MV-4-11 (cell line): Measurements from ENCODE around the gene SMARCD2.

Experiments used
- DNase-seq: peaks from one replicate; lab custom pipeline; 2025; lab: John Stamatoyannopoulos, UW

Gene SMARCD2

DNA sequence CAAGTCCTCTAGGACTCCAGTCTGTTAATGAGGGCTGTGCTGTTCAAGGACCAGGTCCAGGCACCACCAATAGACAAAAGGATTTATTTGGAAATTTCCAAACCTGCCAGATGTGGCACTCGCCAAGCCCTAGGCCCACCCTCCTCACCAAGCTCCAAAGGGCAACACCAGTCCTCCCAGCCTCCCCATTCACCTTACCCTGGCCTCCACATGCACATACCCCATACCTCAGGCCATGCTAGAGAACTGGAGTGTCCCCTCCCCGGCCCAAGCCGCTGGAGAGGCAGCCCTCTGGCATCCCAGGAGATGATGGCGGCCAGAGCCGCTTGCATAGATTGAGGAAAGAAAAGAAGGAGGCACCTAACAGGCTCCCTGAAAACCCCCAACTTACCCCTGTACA lies 10.5 kb downstream of the SMARCD2 start:
- DNase-seq, result no peak

DNA sequence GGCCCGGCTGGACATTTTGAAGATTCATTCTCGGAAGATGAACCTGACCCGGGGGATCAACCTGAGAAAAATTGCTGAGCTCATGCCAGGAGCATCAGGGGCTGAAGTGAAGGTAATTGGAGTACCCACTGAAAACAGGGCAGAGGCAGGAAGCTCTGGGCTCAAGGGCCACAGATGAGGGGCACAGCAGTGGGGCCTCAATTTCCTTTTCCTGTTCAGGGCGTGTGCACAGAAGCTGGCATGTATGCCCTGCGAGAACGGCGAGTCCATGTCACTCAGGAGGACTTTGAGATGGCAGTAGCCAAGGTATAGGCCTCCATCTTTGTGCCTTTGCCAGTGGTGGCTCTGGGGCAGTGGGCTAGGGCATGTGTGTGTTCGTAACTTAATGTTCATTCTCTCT lies 11.0 kb downstream of the SMARCD2 start:
- DNase-seq, result no peak

DNA sequence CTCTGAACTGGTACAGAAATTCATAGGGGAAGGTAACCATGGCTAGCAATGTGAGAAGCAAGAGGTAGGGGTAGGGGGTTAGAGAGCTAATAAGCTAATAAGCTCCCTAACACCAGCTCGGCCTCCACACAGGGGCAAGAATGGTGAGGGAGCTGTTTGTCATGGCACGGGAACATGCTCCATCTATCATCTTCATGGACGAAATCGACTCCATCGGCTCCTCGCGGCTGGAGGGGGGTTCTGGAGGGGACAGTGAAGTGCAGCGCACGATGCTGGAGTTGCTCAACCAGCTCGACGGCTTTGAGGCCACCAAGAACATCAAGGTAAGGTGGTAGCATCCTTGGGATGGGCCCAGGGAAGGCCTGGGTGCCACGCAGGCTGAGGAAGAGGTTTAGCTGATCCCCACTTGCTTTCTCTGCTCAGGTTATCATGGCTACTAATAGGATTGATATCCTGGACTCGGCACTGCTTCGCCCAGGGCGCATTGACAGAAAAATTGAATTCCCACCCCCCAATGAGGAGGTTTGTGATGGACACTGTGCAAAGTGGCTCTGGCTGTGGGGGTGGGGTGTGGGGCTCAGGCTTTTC lies 11.5 kb downstream of the SMARCD2 start:
- no peak for DNase-seq

DNA sequence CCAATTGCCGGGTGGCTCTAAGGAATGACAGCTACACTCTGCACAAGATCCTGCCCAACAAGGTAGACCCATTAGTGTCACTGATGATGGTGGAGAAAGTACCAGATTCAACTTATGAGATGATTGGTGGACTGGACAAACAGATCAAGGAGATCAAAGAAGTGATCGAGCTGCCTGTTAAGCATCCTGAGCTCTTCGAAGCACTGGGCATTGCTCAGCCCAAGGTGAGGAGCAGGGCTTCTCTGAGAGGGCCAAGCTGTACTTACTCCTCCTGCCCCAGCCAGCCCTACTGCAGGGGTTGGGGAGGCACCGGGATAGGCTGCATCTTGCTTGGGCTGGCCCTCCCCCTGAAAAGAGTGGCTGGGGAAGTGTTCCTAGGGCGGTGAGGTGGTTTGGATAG lies 12.2 kb downstream of the SMARCD2 start:
- no peak for DNase-seq

DNA sequence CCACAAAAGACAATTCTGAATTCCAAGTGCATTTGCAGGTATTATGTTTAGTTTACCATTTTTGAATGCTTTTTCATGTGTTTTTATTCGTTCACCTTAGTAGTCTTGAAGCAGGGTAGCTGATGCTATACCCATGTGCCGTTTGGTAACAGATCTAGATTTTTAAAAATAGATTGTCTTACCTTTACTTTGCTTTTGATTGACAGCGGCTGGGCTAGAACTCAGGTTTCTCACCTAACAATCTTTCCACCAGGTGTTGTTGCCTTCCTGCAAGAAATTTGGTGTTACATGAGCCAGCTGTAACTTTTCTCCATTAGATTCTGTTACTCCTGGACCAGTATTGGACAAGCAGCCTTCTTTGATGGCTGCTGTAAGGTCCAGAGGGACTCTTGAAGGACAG lies 13.5 kb downstream of the SMARCD2 start:
- no peak for DNase-seq

DNA sequence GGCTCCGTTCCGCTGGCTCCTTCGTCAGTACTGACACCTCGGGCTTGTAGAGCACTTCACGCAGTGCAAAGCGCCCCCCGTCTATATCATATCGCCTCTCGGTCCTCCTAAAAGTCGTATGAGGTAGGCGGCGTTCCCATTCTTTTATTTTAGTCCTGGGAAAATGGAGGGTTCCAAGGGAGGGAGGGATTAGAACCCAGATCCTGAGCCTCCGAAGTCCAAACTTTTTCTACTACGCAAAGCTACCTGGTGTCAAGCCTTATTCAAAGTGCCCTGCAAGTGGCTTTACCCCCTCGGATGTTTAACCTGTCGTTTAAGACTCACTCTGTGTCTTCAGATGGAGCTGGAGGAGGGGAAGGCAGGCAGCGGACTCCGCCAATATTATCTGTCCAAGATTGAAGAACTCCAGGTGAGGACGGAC lies 14.7 kb downstream of the SMARCD2 start:
- no peak for DNase-seq

DNA sequence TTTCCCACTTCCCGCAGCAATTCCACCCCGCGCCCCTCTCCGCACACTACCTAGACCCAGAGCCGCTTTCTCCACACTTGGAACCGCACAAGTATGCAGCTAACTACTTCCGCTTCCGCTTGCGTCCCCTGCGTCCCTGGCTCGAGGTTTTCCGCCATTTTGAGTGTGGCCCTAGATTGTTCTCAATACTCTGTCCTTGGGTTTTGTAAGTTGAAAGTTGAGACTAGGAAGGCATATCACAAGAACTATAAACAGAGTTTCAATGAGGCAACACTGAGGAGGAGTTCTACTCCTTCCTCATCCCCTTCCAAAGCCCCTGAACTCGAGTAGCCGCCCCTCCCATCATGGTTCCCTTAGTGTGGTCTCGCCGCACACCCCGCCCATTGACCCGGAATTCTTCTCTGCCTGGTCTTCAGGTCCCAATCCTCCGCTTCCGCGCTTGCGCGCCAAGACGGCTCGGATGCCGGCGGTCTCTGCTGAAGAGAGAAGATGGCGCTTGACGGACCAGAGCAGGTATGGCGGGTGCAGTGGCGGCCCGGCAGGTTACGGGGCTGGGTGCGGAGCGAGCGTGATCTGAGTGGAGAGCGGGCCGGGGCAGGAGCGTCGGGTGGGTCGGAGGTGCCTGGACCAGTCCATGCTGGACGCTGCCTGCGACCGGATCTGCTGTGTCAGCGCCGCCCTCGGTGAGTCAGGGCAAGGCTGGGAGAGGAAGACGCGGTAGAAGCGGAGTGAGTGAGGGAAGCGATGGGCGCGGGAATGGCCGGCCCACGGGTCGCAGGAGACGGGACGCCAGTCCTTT lies 15.3 kb downstream of the SMARCD2 start, which contains the start of the genes FTSJ3 and PSMC5:
Gene FTSJ3, minus strand, starts transcription at position 662 of the 799 bp plus-strand sequence. CDS start 761 bp downstream, outside the sequence.
Gene PSMC5, plus strand, starts transcription at position 430 of the 799 bp plus-strand sequence. Its CDS starts 60 bp downstream, at position 490.
- DNase-seq, result peak; percentile 92

DNA sequence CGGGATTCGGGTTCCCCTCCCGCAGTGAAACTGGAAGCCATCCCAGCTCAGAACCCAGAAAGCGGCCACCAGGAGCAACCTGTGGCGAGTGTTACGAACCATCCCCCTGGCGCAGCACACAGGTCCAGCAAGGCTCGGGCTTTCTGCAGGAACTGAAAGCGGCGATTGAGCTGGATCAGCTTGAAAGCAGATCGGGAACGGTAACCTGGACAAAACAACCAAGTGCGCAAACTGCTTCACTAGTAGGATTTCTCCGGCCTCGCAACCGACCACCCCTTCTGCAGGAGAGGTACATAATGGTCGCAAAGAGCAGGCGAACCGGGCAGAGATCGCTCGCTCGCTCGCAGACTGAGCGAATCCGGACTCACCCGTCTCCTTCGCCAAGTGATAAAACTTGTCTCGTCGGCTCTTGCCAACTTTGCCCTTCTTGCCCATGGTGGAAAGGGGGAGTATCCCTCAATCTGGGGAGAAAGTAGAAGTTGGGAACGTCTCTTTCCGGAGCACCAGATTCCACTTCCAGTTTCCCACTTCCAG lies 15.9 kb downstream of the SMARCD2 start:
- DNase-seq, result no peak

DNA sequence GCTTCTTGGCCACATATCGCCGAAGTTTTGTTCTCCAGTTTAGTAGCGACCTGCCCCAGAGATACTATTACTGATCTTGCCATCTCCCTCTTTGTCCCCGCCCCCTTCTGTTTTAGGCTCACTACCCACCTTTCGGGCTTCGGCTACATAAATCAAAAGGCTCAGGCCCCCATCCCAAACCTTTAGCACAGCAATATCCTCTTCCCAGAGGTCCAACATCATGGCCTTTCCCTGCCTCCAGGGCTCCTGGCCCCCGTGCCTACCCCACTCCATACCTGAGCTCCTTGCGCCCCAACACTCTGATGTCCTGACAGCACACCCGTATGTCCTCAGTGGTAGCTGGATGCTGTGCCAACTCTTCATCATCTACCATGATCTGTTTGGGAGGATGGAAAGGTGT lies 18.1 kb downstream of the SMARCD2 start:
- DNase-seq, result no peak

DNA sequence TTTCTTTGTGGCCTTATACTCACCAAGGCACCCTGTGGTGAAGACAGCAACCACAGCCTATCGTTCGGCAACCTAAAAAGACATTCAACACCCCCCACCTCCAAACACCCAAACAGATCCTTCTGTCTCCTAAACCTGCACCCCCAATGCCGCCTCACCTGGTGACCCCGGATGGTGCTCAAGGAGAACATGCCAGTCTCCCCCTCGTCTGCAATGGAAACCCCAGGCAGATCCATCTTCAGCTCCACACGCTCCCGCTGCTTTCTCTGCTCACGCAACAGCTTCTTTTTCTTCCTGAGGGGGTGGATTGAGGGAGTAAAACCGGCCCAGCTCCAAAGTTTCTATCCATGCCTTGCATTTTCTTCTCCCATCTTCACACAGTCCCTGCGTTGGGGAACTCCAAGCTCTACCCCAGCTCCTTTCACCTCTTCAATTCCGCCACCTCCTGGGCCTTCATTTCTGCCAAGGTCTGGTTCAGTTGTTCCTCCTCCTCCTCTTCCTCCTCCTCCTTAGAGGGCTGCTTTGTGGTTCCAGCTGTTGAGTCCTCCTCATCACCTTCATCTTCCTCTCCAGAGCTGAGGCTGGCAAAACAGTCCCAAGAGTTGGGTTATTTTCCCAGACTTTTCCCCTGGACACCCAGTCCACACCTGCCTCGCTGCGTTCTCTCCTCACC lies 18.7 kb downstream of the SMARCD2 start:
- DNase-seq, result no peak

DNA sequence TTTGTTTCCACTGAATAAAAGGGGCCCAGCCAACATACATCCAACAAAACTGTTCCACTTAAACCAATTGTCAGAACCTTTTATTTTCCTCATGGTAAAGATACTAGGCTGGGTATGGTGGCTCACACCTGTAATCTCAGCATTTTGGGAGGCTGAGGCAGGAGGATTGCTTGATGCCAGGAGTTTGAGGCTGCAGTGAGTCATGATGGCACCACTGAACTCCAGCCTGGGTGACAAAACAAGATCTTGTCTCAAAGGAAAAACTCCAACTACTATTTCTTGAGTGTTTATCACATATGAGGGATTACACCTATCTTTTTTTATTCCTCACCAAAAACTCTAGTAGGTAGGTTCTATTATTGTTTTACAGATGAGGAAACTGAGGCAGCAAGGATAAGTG lies 19.9 kb downstream of the SMARCD2 start:
- DNase-seq, result no peak

DNA sequence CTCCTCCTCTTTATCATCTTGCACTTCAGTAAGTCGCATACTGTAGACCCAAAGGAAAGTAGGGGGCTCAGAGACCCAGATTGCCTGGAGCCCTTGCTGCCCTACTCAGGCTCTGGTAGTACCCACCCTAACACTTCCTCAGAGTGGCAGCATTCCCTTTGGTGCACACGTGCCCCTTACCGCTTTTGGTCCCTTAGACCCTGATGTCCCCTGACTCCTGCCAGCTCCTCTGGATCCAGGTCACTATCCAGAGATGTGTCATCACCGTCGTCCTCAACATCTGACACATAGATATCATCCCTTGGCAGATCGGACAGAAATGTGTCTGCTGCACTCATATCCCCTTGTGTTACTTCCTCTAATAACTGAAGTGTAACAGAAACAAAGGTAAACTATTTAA lies 20.7 kb downstream of the SMARCD2 start:
- no peak for DNase-seq

DNA sequence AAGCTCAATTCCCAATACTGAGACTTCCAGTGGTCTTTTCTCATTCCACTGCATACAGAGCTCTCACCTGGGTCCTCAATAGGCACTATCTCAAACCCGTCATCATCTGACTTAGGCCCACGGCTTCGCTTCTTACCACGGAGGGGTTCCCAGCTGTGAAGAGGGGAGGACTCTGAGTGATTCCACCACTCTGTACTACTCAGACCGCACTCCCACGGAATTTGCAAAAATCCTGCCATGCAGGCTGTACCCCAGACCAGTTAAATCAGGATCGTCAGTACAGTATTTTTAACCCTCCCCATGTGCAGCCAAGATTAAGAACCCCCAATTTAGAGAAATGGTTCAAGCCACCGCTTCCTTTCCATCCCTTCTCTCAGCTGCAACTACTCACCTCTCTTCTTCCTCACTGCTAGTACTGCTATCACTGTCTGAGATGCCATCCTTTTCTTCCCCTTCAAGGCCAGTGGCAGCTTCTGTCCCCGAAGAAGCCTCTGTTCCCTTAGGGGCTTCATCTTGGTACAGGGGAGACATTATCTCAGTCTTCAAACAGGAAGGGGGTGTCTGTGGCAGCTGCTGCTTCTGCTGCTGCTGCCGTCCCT lies 21.4 kb downstream of the SMARCD2 start:
- no peak for DNase-seq

DNA sequence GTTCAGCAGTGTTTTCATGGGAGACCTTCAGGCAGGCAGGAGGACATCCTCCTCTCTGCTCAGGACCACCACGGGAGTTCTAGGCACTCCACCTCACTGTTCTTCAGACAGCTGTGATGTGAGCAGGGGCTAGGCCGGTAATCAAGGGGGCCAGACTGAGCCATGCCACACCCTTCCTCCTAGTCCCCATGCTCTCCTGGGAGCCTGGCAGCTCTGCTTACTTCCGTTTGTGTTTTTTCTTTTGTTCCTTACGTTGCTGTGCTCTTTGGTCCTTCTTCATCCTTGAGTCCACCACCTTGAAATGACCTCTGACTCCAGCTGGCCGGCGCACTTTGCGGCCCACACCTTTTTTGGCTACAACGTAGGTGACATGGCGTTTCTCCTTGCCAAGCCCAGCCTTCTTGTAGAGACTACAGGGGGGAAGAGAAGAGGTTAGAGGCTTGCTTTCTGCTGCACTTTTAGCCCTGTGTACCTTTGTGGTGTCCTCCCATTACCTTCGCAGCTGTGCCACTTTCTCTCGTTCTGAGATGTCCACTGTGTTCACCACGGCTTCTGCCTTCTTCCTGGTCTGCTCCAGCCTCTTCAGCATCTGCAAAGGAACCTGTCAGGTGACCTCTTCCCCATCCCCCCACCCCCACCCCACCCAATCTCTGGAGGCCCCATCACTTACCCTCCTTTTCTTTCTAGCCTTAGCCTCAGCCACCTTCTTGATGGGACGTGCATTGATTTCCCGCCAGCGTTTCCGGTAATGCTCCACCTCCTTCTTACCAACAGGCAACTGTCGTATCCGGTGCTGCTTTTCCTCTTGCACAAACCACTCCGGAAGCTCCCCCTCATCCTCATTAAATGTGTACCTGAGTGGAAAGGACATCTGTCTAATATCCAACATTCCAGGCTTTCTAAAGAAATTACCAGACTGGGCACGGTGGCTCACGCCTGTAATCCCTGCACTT lies 22.6 kb downstream of the SMARCD2 start:
- DNase-seq, result no peak

DNA sequence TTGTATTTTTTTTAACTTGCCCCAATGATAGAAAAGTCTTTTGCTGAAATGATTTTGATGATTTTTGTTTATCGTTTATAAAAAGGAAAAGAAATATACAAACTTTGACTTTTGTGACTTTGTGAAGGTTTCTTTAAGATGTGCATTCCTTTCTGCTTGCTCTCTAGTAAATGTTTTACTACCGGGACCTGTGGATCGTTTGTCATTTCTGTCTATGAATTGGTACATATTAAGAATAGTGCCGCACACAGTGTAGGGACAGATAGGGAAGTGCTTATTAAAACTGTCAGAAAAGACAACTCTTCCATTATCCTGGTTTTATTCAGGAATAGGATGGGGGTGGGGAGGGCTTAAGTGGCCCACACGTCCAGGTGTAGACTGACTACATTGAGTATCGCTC lies 23.4 kb downstream of the SMARCD2 start:
- no peak for DNase-seq

DNA sequence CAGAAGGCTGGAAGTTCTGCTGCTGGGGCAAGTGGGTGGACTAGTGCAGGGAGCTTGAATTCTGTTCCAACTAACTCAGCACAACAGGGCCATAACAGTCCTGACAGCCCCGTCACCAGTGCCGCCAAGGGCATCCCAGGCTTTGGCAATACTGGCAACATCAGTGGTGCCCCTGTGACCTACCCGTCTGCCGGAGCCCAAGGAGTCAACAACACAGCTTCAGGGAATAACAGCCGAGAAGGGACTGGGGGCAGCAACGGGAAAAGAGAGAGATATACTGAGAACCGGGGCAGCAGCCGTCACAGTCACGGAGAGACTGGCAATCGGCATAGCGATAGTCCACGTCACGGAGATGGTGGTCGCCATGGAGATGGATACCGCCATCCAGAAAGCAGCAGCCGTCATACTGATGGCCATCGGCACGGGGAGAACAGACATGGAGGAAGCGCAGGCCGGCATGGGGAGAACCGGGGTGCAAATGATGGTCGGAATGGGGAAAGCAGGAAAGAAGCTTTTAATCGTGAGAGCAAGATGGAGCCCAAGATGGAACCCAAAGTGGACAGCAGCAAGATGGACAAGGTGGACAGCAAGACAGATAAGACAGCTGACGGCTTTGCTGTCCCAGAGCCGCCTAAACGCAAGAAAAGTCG lies 24.6 kb downstream of the SMARCD2 start:
- no peak for DNase-seq

DNA sequence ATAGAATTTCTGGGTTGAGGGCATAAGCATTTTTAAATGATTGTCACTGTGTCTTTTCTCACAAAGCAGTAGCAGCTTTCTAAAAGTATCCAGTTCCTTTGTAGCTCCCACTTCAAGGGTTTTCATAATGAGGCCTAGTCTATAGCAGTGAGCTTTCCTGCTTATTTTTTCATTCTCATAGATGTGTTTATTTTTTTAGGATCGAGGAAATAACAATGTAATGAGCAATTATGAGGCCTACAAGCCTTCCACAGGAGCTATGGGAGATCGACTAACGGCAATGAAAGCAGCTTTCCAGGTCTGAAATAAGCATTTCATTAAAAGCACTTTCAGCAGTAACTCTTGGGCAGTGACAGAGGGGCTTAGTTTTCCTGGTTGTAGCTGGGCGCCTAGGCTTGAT lies 25.8 kb downstream of the SMARCD2 start:
- DNase-seq, result no peak

DNA sequence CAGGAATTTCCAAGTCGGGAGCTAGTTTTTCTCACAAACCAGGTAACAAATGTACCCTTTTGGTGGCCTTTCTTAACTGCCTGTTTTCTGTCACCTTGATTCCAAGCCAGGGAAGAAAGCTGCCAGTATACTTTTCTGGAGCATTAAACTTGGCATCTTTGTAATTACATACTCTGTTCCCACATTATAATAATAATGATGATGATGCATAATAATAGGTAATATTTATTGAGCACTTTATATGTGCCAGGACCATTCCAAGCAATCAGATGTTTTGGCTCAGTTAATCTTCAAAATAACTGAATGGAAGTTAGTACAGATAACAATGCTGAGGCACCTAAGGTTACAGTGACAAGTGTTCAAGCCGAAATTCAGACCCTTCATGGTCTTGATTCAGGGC lies 26.4 kb downstream of the SMARCD2 start:
- DNase-seq, result no peak

DNA sequence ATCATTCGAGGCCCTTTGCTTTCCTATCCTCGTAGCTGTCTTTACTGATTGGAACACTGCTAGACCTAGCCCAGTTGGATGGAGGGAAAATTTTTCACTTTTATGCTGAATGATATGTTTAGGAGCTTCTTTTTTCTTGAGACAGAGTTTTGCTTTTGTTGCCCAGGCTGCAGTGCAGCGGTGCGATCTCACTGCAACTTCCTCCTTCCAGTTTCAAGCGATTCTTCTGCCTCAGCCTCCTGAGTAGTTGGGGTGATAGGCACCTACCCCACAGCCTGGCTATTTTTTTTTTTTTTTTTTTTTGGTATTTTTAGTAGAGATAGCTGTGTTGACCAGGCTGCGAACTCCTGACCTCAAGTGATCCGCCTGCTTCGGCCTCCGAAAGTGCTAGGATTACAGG lies 32.5 kb downstream of the SMARCD2 start:
- DNase-seq, result peak; percentile 65

DNA sequence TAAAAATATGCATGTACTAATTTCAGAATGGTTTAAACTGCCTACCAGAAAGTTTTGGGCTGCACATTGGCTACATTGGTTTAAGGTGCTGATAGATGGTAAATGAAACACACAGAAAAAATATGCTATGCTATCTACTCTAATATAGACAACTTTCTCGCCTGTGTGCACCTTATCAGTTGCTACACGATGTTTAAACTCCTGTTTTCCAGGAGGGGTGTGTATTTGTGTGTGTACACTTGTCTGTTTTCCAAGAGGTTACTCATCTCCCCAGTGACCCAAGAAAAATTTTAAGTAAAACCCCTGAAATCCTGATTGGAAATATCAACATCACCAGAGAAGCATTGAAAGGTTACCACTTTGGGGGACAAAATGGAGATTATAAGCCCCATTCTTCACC lies 36.9 kb downstream of the SMARCD2 start:
- no peak for DNase-seq

DNA sequence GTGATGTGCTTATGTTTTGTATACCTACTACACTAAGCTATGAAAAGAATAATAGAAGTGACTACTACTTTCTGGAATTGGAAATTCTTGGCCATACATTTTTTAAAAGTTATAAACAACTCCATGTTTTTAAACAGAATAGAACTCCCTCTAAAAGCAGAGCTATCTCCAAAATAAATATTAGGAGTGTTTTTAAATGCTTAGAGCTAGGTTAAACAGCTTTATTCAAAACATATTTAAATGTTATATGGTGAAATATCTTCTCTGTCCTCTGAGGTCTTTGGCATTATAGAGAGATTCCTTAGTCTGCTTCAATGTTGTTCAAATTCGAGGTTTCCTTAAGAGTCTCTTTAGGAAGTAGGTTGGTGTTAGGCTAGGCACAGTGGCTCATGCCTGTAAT lies 38.2 kb downstream of the SMARCD2 start:
- DNase-seq, result no peak
